ENCODE results near the gene TATDN2.
A peak's percentile ranks its signal among the peaks of the same experiment; 100 is the strongest.

Gene TATDN2

GRCh38 chr3:10308678-10309077, 60.4 kb downstream of the TATDN2 start:
- TF ChIP-seq CTCF (conservative IDR thresholded peaks at IDR 0.05; ENCODE audit: low read length), result no peak
- H3K4me3 ChIP-seq (ENCODE audit: low read length), result no peak overlapping the region
- no peak for DNase-seq (ENCODE audit: low read depth)

GRCh38 chr3:10309736-10310135, 61.5 kb downstream of the TATDN2 start:
- TF ChIP-seq CTCF (conservative IDR thresholded peaks at IDR 0.05; ENCODE audit: low read length), result no peak
- no peak for DNase-seq (ENCODE audit: low read depth)
- H3K4me3 ChIP-seq (ENCODE audit: low read length), result no peak overlapping the region

- H3K4me3 ChIP-seq (ENCODE audit: low read length), result no peak overlapping the region
- DNase-seq (ENCODE audit: low read depth), result peak; percentile 40
- TF ChIP-seq CTCF (conservative IDR thresholded peaks at IDR 0.05; ENCODE audit: low read length), result no peak
These were observed 62.3 kb downstream of the TATDN2 start for GRCh38 chr3:10310578-10310977.

- no peak for DNase-seq (ENCODE audit: low read depth)
- no peak overlapping the region for H3K4me3 ChIP-seq (ENCODE audit: low read length)
- no peak for TF ChIP-seq CTCF (conservative IDR thresholded peaks at IDR 0.05; ENCODE audit: low read length)
These were observed 63.5 kb downstream of the TATDN2 start for GRCh38 chr3:10311710-10312109.

- H3K4me3 ChIP-seq (ENCODE audit: low read length), result no peak overlapping the region
- no peak for DNase-seq (ENCODE audit: low read depth)
- no peak for TF ChIP-seq CTCF (conservative IDR thresholded peaks at IDR 0.05; ENCODE audit: low read length)
These were observed 64.1 kb downstream of the TATDN2 start for GRCh38 chr3:10312391-10312790.

- no peak for DNase-seq (ENCODE audit: low read depth)
- TF ChIP-seq CTCF (conservative IDR thresholded peaks at IDR 0.05; ENCODE audit: low read length), result no peak
- H3K4me3 ChIP-seq (ENCODE audit: low read length), result no peak overlapping the region
These were observed 64.6 kb downstream of the TATDN2 start for GRCh38 chr3:10312861-10313260.

GRCh38 chr3:10315101-10315500, 66.8 kb downstream of the TATDN2 start:
- no peak for DNase-seq (ENCODE audit: low read depth)
- no peak for TF ChIP-seq CTCF (conservative IDR thresholded peaks at IDR 0.05; ENCODE audit: low read length)
- no peak overlapping the region for H3K4me3 ChIP-seq (ENCODE audit: low read length)

Data from AG10803 (cell line).